Globus pallidus (tissue), 1 donor: ENCODE results near the gene VAMP8.
"Not testable (repeated sequence)": the region's sequence is repeated elsewhere in the genome, so short reads cannot be mapped to it uniquely, and the experiment has no call there.

ENCODE experiments used
- DNase-seq: peaks from one replicate; pipeline ENCODE4 v3.0.0-alpha.2; 2015; ENCODE audit warnings: low spot score

The VAMP8 gene

DNA sequence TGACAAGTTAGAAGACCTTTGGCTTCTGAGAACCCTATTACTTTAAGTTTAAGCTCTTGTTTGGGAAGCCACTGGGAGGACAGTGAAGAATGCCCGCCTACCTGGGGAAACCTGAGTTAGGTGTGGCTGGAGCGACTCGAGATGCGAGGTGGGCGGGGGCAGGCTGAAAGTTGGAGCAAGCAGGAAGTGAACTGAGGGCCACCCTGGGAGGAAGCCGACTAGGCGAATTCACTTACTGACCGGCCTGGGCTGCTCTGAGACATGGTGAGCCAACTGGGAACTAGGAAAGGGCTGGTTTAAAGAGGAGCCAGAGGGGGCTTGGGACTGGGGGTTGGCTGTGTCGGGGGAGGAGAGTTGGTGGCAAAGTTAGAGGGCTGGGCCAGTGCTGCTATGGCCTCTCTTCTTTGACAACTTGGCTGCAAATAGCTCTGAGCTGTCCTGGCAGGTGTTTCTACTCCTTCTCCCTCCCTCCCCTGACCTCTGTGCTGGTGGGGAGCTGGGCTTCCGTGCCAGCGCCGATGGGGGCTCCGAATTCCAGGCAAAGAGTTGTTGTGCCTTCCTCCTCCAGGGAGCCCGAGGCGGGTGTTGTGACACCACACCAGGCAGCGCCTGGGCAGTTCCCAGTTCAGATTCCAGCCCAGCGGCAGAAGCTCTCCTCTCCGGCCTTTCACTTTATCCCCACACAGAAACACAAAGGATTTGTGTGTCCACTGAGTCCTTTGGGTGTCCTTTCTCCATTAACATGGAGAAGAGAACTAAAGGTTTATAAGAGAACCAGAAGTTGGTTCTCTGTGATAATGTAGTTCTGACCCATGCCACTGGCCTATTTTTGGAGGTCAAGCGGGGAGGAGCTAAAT lies at the start of gene VAMP8:
VAMP8 (plus strand) TSS at position 201 of the 857 bp plus-strand sequence; CDS start at position 262, 61 bp downstream.
- DNase-seq: no peak

- no peak for DNase-seq
Observed at GRCh38 chr2:85527787-85528186, 49.6 kb upstream of the VAMP8 start.

DNA sequence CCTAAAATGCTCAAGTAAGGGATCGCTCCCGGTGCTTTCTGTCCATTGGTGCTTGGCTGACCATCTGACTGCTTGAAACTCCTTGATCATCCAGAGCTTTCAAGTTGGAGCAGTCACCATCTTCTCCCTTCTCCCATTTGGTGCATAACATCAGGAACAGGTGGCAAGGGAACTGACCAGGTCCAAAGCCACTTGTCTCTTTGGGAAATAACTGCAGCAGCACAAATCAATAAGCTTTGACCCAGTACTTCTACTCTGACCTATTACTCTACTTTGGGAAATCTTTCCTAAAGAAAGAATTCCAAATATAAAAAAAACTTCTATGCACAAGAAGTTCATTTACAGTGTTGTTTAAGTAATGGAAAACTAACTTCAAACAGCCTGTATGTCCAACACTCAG lies 49.0 kb upstream of the VAMP8 start:
- DNase-seq: no peak

DNA sequence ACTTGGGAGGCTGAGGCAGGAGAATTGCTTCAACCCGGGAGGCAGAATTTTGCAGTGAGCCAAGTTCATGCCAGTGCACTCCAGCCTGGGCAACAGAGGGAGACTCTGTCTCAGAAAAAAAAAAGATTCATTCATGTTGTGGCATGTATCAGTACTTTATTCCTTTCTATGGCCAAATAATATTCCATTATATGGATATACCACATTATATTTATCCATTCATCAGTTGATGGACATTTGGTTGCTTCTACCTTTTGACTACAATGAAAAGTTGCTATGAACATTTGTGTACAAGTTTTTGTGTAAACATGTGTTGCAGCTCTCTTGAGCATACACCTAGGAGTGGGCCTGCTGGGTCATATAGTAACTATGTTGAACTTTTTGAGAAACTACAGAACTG lies 47.6 kb upstream of the VAMP8 start:
- no peak for DNase-seq

DNA sequence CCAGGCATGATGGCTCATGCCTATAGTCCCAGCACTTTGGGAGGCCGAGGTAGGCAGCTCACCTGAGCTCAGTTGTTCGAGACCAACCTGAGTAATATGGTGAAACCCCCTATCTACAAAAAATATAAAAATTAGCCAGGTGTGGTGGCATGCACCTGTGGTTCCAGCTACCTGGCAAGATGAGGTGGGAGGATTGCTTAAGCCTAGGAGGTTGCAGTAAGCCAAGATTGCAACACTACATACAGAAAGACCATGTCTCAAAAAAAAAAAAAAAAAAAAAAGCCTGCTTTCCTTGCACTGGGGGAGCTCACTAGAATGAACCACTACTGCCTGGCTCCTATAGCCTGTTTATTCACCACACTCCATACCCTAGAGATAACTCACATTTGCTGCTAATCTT lies 45.8 kb upstream of the VAMP8 start:
- DNase-seq: no peak

DNA sequence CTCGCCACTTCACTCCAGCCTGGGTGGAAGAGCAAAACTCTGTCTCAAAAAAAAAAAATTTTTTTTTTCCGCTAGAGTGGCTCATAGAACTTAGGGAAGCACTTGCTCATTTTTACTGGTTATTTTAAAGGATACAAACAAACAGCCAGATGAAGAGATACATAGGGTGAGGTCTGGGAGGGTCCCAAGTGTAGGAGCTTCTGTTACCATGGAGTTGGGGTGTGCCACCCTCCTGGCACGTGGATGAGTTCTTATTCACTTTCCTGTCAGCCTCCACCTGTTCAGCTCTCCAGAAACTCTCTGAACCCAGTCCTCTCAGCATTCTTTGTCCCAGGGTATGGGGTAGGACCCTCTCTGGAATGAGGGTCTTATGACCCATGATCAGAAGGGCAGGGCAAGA lies 43.3 kb upstream of the VAMP8 start:
- DNase-seq: no peak

GRCh38 chr2:85534881-85535280 lies 42.5 kb upstream of the VAMP8 start:
- DNase-seq: no peak

DNA sequence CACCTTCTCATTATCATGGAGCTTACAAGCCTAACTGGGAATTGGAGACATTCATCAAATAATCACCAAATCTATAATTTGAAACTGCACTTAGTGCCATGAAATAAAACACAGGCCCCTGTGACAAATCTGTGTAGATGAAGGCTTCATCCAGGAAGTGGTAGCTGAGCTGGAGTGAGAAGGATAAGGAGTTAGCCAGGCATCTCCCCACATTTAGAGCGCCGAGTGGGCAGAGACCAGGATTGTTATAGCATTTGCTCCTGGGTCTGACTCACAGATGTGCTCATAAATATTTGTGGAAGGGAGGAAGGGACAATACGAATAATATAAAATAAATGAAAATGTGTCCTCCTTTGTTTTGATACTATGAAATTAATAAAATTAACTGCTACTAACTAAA lies 40.9 kb upstream of the VAMP8 start:
- DNase-seq: no peak

- DNase-seq: peak; percentile 74
Observed at GRCh38 chr2:85537600-85538506, 39.5 kb upstream of the VAMP8 start.

DNA sequence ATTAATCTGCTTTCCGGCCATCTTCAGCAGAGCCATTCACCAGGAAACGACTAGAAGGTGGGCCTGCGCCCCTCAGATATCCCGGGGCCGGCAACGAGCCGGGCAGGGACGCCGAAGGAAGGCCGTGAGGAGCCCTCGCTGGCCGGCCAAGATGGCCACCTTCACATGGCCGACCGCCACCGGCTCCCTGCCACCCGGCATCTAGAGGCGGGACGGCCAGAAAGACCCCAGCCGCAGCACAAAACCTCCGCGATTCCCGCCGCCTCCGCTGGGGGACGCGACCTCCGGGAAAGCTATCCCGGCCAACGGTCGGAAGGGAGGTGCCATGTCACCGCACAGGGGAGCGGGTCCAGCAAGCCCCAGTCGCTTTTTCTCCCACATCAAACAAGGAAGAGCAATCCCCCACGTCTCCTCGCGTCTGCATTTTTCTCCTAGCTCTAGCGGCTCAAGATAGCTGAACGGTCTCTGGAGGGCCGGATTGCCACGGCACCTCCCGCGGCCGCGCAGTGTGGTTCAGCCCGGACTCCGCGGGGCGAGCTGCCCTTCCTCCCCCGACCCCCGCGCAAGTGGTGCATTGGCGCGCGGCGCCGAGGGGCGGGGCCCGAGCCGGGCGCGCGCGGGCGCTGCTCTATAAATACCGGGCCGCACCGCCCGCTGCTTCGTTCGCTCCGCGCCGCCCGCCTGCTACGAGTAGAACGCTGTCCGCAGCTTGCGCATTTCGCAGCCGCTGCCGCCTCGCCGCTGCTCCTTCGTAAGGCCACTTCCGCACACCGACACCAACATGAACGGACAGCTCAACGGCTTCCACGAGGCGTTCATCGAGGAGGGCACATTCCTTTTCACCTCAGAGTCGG lies 38.7 kb upstream of the VAMP8 start, which contains the start of gene MAT2A:
MAT2A (plus strand) TSS at position 662 of the 854 bp plus-strand sequence; CDS start at position 782, 120 bp downstream.
- DNase-seq: peak; percentile 91

DNA sequence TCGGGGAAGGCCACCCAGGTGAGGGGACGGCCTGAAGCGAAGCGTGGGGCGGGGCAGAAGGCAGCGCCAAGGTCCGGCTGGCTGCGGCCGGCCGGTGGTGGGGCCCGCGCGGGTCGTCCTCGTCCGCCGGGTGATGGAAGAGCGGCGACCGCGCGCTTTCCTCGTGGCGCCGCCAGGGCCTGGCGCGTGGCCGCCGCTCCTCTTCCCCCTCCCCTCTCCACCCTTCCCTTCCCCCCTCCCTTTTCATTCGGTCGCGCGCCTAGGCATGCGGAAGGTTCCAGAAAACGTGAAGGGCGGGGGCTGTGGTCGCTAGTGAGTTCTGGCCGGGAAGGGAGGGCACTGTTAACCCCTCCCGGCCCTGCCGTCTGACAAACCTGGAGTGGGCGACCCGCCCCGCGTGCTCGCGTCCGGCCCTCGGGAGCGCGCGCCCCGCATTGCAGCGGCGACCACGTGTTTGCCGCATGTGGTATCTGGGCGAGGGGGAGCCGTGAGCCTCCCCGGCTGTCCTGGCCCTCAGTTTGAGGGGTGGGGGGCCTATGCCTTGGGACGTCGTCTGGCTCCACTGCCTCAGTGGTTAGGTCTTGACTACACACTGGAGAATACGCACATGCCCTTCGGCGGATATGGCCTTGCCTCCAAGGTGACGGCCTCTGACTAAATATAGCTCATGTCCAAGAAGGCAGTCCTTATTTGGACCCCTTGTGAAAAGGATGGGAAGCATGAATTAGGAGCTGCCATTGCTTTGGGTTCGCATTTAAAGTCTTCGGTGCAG lies 37.8 kb upstream of the VAMP8 start:
- DNase-seq: peak; percentile 68

DNA sequence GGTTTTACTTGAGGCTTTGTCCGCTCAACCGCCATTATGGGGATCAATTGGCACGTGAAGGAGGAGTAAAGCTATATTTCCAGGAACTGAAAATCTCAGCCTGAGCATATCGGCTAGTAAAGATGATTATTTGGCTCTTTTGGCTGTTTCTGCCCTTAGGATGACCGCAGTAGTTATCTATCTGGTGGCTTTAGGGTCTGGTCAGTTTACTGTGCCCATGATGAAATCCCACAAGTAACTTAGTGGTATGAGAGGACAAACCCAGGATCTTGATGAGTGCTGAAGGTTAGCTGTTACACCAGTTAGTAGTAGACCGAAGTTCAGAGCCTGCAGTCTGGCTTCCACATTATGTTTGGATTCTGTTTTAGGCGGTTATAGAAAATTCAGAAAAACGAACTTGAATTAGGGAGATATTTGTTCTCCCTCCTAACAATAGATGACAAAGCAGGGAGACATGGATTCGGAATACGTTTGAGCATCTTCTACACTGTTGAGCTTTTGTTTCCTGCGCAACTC lies 37.2 kb upstream of the VAMP8 start:
- DNase-seq: no peak

DNA sequence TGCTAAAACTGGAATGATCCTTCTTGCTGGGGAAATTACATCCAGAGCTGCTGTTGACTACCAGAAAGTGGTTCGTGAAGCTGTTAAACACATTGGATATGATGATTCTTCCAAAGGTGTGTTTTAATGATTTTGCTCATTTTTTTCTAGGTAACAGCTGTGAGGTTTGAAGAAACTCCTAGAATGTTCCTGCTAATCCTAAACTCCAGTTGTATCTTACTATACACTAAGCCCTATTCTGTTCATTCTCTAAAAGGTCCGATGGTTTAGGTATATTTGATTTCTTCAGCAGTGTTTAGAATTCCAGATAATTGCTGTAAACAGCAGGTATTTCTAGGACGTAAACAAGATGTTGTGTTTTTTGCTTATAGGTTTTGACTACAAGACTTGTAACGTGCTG lies 36.1 kb upstream of the VAMP8 start:
- no peak for DNase-seq

DNA sequence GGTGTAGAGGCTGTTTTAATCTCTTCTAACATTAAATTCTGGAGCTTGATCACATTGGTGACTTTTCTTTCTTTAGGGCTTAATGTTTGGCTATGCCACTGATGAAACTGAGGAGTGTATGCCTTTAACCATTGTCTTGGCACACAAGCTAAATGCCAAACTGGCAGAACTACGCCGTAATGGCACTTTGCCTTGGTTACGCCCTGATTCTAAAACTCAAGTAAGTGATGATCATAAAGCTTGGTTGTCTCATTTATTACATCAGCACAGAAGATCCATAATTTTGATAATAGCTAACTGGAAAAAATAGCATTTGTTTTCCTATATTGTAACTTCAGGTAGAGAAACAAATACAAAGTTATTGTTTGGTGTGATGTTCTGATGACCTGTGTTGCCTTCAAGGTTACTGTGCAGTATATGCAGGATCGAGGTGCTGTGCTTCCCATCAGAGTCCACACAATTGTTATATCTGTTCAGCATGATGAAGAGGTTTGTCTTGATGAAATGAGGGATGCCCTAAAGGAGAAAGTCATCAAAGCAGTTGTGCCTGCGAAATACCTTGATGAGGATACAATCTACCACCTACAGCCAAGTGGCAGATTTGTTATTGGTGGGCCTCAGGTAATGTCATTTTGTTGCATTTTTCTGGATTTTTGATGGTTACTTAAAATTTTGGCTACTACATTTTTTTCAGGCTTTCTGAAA lies 35.5 kb upstream of the VAMP8 start:
- DNase-seq: no peak

DNA sequence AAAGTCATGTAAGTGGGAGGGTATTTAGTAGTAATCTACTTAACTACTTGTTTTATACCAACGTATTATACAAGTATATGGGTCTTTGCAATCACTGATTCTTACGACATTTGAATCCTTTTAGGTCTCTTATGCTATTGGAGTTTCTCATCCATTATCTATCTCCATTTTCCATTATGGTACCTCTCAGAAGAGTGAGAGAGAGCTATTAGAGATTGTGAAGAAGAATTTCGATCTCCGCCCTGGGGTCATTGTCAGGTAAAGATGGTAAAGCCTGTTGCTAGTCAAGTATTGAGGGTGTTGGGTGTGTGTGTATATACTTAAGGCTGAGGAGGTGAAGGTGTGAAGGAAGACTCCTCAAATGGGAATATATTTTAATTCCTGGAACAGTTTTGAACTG lies 34.6 kb upstream of the VAMP8 start:
- DNase-seq: no peak

GRCh38 chr2:85544254-85544691 lies 33.1 kb upstream of the VAMP8 start:
- DNase-seq: not testable (repeated sequence)

GRCh38 chr2:85544915-85545779 lies 32.2 kb upstream of the VAMP8 start:
- DNase-seq: not testable (repeated sequence)

- no peak for DNase-seq
Observed at GRCh38 chr2:85545780-85546240, 31.6 kb upstream of the VAMP8 start.
